GM19395 (cell line): Measurements from ENCODE around the gene CD8B.
"Not testable (repeated sequence)": the region's sequence is repeated elsewhere in the genome, so short reads cannot be mapped to it uniquely, and the experiment has no call there.

Experiments used
- ATAC-seq: cut with Tn5 transposase; IDR thresholded peaks from one replicate; pipeline ENCODE4 v1.9.1; 2021; ENCODE audit warnings: mild to moderate bottlenecking, moderate library complexity; ENCODE audit not compliant: unreplicated experiment

Gene CD8B

DNA sequence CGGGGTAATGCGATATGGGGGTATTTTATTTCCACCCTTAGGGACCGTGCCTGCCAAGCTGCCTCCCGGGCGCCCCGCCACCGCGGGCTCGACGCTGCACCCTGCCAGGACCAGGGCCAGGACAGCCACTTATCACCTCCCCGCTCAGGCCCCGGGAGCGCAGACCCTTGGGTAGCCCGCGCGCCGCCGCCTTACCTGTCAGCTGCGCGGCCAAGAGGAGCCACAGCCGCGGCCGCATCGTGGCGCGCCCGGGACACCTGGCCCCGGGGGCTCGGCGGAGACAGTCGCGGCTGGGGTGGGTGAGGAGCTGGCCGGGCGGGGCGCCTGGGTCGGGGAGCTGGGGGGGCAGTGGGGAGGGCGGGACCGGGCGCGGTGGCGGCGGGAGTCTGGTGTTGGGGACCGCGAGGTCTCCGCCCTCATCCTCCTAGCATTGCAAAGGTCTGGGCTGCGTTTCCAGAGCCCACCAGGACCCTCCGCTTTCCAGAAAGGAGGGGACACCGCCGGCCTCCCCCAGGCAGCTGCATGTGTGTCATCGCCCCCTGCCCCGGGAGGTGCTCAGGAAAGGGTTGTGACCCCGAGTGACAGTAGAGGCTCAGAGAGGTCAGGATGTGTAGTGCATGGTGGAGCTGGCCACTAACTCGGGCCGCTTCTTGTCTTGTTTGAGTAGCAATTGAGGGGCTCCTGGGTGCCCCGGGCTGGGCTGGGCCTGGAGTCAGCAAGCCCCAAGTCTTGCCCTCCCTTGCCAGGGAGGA lies at the start of gene CD8B:
CD8B (minus strand) TSS at position 259 of the 752 bp plus-strand sequence; CDS start at position 238, 21 bp downstream.
- ATAC-seq = not testable (repeated sequence)

DNA sequence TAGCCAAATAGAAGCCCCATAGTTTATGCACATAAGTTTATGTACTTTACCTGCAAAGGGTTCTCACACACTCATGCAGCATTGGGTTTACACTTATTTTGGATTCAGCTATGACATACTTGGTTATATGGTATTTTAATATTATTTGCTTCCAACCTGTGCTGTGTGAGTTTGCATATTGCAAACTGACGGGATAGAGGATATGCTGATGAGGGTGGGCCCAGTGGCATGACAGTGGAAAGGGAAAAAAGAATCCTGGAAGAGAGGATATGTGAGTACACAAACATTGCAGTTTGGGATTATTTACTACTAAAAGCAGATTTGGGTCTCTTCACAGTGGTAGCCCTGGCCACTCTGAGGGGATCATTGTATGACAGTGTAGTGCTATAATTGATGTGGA lies 44.2 kb upstream of the CD8B start:
- ATAC-seq = not testable (repeated sequence)

DNA sequence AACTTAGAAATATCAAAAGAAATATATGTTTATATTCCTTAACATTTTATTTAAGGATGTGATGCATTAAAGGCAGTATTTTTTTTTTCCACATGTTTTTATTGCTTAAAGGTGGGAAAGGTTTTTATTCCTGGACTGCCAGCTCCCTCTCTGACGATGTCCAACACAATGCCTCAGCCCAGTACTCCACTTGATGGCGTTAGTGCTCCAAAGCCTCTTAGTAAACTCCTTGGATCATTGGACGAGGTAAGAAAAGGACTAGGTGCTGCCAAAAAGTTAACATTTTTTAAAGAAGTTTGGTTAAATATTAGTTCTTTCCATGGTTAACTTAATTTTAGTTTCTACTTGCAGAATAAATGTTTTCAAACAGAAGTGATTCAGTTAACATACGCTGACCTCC lies 39.0 kb upstream of the CD8B start:
- ATAC-seq = not testable (repeated sequence)

DNA sequence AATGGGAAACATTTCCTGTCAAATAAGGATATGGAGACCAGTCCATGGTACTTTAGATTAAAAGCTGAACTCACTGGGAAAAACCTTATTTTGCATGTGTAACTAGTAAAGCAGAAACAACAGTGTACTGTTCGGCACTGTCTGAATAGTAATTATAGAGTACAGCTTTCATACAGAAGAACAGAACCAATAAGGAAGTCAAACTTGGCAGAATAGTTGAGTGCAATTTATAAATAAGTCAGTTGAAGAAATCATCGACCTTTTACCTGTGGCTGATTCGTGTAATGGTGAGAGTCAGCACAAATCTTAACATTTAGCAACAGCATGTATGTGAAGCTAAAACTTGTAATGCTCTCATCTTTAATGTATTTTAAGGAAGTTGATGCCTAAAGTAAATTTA lies 24.3 kb upstream of the CD8B start:
- ATAC-seq = not testable (repeated sequence)

DNA sequence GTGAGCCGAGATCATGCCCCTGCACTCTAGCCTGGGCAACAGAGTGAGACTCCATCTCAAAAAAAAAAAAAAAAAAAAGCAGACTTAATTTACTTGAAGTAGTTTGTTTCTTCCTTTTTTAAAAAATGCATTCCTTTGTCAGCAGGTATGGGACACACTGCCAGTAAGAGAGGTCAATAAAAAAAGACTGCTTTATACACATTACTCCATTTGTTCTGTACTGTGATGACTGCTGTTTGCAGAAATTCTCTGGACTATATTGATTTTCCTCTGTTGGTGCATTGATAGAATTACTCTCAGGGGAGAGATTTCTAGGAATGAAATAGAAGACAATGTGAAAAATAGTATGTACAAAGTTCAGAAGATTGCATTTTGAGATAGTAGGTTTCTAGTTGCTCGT lies 21.2 kb upstream of the CD8B start:
- ATAC-seq = not testable (repeated sequence)

DNA sequence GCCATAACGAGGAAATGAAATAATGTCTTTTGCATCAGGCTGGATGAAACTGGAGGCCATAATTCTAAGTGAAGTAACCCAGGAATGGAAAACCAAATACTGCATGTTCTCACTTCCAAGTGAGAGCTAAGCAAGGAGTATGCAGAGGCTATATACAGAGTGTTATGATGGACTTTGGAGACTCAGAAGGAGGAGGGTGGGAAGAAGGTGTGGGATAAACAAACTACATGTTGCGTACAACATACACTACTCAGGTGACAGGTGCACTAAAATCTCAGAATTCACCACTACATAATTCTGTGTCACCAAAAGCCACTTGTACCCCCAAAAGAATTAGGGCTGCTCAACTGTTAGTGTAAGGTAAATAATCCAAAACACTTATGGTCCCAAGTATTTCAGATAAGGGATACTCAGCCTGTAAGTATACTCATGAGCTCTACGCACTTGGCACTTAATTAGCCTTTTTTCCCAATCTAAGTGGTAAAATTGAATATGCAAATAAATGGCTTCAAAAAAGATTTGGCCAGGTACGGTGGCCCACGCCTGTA lies 20.5 kb upstream of the CD8B start:
- ATAC-seq = not testable (repeated sequence)

DNA sequence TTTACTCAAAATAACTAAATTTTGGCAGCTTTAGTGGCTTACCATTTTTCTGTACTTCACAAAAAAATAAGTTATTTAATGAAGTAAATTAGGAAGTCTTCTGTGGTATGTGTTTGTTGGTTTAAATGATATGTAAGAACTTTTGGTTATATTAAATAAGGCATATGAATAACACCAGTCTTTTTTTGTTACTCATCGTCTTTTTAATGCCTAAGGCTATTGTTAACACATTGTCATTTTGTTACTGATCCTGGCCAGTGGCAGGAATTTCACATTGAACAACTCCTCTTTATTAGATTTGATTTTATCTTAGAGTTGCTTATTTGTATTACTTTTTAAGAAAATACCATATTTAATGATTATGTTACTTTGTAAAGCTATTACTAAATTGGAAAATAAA lies 17.3 kb upstream of the CD8B start:
- ATAC-seq = not testable (repeated sequence)

DNA sequence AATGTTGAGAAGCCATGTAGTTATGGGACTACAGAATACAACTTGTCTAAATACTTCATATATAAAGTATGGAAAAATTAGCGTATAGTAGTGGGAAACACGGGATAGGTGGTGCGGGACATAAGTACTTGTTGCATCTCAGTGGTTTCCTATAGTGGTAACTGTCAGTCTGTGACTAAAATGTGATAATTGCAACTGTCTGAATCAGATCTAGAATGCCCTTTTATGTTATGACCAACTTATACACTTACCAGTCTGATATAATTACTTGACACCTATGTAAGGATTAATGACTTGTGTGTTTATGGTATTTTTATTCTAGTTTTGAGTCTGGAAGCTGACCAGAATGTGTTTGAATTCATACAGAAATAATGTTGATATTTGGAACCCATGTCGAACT lies 9.3 kb upstream of the CD8B start:
- ATAC-seq = not testable (repeated sequence)

DNA sequence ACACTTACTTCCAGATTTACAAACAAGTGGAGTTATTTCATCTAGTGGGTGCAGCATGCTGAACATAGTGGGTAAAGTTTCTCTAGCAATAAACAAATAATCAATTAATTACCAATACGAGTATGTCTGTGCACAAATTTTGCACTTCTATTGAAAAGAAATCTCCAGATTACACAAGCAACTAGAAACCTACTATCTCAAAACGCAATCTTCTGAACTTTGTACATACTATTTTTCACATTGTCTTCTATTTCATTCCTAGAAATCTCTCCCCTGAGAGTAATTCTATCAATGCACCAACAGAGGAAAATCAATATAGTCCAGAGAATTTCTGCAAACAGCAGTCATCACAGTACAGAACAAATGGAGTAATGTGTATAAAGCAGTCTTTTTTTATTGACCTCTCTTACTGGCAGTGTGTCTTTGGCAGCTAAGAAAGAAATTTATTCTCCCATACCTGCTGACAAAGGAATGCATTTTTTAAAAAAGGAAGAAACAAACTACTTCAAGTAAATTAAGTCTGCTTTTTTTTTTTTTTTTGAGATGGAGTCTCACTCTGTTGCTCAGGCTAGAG lies 7.3 kb upstream of the CD8B start:
- ATAC-seq = not testable (repeated sequence)

DNA sequence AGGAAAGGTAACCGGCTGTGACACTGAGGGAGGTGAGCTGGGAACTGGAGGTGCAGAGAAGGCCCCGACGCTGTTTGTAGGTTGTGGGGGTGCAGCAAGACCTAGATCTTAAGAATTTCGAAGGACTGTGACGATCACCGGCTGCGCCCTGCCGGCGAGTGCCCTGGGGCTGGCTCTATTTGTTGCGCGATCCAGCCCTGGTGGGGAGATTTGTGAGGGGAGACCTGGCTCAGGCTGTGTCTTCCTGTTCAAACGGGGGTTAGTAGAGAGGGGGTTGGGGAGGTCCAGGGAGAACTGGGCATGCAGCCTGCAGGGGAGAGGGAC lies 656 bp upstream of the CD8B start:
- not testable (repeated sequence) for ATAC-seq

DNA sequence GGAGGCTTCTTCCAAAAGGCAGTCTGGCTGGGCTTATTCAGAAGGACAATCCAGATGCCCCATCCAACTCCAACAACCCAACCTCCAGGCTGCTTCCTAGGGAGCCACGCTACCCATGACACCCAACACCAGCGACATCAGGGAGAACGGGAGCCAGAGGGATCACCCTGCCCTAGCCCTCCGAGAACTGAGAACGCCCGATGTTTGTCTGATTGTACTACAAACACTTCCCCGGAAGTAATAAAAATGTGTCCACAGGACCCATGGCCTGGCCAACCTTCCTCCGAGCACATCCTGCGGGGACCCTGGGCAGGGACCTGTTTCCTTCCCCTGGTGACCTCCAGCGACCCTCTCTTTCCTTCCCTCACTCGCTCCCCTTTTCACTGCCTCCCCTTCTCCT lies 511 bp downstream of the CD8B start:
- ATAC-seq = not testable (repeated sequence)

DNA sequence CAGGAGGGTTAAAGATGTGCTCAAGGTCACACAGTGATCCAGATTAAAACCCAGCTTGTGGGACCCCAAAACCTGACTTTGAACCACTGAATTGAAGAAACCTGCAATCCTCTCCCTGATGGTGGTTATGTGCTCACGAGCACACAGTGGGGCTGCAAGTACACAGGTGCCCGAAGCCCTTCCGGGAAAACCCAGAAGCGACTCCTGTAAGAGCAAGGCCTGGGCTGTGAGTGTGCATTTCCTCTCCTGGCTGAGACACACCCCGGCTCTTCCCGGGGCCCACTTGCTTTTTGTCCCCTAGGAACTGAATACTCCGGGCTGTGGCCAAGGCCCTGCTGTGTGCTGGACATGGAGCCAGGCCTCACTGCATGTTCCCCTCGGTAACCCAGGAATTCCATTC lies 1.1 kb downstream of the CD8B start:
- ATAC-seq = not testable (repeated sequence)

DNA sequence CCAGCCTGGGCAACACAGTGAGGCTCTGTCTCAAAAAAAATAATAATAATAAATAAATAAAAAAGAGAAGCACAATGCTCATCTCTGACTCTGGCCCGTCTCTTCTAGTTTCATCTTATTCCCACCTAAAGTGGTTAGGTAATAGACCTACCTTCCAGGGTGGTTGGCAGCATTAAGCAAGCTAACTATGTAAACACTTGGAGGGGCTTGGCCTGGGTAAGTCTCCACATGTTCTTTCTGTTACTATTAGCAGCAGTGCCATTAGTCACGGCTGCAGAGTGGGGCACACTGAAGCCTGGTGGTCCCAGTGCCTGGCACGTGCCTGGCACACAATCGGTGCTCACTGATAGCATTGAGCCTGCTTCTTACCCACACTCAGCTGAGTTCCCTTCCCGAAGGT lies 4.0 kb downstream of the CD8B start:
- ATAC-seq = not testable (repeated sequence)

DNA sequence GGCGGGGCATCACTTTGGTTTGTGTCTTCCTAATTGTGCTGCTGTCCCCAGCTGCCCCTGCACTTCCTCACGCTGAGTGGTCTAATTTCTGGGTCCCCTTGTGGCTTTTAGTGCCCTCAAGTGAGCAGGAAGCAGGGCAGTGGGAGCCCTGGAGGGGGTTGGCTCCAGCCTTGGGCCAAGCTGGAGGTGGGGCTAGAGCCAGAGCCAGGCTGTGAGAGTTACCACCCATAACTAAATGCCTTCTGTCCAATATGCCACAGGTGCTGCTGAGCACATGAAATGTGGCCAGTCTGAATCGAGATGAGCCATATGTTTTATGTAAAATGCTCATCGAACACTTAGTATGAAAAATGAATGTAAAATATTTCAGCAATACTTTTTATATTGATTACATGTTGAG lies 5.2 kb downstream of the CD8B start:
- not testable (repeated sequence) for ATAC-seq

DNA sequence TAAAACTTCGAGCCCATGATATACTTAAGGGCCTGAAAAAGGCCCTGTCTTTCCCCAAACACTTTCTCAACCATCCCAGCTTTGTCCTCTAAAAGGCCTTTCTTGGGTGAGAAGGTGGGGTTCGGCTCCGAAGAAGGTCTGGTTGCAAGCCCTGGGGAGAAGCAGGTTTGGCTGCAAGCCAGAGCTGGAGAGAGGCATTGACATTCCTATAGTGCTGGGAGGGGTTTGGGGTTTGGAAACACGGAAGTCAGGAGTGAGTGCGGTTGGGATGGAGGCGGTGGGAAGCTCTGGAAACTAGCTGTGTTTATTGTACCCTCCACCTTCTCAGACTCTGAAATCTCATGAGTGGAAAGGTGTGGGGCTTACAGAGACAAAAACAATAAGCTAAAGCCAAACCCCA lies 5.7 kb downstream of the CD8B start:
- ATAC-seq = not testable (repeated sequence)

DNA sequence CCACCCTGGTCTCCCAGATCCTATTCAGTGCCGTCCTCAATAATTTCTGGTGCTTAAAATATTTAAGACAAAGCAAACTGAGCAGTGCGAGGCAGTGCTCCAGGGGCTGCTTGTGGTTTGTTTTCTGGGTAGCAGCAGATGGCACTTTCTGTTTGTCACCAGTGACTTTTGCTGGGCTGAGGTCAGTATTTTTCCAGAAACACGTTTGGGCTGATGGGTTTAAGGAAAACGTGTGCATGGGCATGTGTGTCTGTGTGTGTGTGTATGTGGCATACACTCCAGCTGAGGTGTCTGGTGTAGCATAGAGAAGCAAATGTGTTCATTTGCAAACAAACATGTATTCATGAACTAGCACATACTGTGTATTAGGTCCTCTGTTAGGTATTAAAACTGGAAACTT lies 10.1 kb downstream of the CD8B start:
- ATAC-seq = not testable (repeated sequence)

DNA sequence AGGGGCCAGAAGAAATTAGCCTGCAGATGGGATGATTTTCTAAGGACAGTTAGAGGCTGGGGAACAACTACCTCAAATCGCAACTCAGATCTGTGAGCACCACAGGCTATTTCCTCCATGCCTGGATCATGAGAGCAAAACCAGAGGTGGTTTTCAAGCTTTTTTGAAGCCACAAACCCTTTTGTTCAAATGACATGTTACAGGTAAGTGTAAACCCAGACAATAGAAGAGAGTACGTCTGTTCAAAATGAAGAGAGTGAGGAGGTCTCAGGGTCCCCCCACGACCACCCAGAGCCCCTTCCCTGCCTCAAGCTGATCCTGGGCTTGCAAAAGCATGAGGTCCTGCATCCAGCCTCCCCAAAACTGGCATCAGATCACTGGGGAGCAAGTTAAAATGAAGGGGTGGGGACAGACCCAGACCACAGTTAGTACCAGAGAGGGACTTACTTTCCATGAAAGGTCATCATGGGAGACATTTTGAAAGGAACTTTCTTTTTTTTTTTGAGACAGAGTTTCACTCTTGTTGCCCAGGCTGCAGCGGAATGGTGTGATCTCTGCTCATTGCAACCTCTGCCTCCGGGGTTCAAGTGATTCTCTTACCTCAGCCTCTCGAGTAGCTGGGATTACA lies 19.0 kb downstream of the CD8B start:
- ATAC-seq = not testable (repeated sequence)

DNA sequence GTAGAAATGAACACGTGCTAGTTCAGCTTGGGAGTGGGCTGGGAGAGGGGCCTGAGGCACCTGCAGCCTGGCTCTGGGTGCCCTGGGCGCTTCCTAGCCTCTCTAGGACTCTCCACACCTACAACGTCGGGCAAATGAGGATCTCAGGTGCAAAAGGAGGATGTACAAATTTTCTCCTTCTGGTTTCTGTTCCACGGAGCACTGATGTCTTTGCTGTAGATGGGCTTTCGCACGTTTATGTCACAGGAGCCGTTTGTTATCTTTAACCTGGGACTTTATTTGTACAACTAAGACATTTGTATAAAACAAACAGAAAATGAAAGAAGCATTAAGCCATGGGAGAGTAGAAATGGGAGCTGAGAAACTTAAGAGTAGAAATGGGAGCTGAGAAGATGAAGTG lies 20.4 kb downstream of the CD8B start:
- not testable (repeated sequence) for ATAC-seq

DNA sequence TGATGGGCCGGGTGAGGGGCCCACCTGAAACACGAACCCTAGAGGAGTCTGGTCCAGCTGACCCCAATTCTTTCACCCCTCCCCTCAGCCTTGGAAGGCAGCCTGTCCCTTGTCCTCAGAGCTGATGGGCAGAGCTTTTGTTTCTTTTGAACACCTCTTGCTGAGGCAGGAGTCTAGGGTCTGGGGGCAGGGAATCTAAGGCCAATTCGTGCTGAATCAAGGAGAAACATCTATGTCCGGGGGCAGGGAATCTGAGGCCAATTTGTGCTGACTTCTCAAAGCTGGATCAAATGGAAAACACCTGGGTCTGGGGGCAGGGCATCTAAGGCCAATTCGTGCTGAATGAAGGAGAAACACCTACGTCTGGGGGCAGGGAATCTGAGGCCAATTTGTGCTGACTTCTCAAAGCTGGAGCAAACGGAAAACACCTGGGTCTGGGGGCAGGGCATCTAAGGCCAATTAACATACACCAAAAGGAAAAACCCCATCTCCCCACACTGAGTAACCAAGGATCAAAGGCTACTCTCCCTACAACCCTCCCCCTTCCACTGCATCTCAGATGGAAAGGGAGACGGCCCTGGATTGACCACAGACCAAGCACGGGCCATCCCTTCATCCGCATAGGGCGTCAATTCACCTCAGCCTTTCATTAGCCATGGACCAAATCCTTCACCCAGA lies 21.7 kb downstream of the CD8B start:
- ATAC-seq = not testable (repeated sequence)

DNA sequence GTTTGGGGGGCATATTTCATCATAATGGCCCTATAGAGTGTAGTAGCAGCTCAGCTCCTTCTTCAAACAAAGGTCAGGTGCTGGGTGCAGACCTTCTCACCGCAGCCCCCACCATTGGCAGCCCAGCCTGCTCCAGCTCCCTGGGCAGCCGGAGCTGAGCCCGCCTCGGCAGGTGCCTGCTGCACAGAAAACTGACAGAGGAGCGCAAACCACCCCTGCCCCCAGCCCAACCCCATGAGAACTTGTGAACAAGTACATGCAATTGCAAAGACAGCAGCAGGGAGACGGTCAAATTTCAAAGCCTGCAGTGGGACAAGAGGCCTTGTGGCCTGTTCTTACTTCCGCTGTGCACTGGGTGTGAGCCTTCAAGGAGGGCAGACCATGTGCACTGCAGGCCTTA lies 22.2 kb downstream of the CD8B start:
- ATAC-seq = not testable (repeated sequence)

DNA sequence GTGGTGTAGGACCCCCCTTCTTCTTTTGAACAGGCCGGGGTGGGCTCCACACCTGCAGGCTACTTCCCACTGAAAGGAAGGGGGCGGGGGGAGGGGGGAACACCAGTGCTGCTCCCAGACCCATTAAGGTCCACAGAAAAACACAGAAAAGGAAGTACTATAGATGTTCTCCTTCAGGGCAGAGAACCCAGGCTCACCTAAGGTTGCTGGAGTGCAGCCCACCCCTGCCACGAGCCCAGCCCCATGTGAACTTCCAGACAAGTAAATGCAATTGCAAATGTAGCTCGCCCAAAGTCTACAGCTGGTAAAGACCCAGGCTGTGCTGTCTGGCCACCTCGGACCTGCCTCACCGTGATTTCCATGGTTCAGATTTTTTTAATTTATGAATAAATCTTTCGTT lies 24.0 kb downstream of the CD8B start:
- not testable (repeated sequence) for ATAC-seq
